Loucy (cell line): ENCODE data around the gene TMEM135.
"Not testable (repeated sequence)": the region's sequence is repeated elsewhere in the genome, so short reads cannot be mapped to it uniquely, and the experiment has no call there.

Experiments
- H2AFZ ChIP-seq: fragments of 200-600 bp; sonication (generic); 2 replicates; pipeline ENCODE4 v1.6.0; 2016; ENCODE audit warnings: antibody characterized with exemption, mild to moderate bottlenecking, low read length, moderate library complexity
- H3F3A ChIP-seq: fragments of 200-600 bp; 2 replicates; pipeline ENCODE4 v1.6.0; 2016; ENCODE audit warnings: antibody characterized with exemption, low read depth, mild to moderate bottlenecking
- H3K27me3 ChIP-seq: fragments of 200-600 bp; sonication (generic); 2 replicates; pipeline ENCODE4 v1.6.1; 2014; ENCODE audit warnings: low read length, mild to moderate bottlenecking; ENCODE audit not compliant: insufficient read depth, poor library complexity, severe bottlenecking
- H3K36me3 ChIP-seq: fragments of 200-600 bp; sonication (generic); 2 replicates; pipeline ENCODE4 v1.6.1; 2016; ENCODE audit warnings: low read length; ENCODE audit not compliant: insufficient read depth
- H3K4me1 ChIP-seq: fragments of 200-600 bp; sonication (generic); 2 replicates; pipeline ENCODE4 v1.5.1; 2014; ENCODE audit warnings: low read length, mild to moderate bottlenecking; ENCODE audit not compliant: insufficient read depth, poor library complexity, severe bottlenecking
- H3K4me2 ChIP-seq: fragments of 200-600 bp; sonication (generic); 2 replicates; pipeline ENCODE4 v1.6.0; 2014; ENCODE audit warnings: antibody characterized with exemption, low read length, low read depth, mild to moderate bottlenecking; ENCODE audit not compliant: poor library complexity, severe bottlenecking
- H3K4me3 ChIP-seq: fragments of 200-600 bp; sonication (generic); 2 replicates; pipeline ENCODE4 v1.5.1; 2014; ENCODE audit warnings: low read length, mild to moderate bottlenecking, mixed read lengths; ENCODE audit not compliant: poor library complexity, severe bottlenecking
- H3K79me2 ChIP-seq: fragments of 200-600 bp; sonication (generic); 2 replicates; pipeline ENCODE4 v1.6.1; 2014; ENCODE audit warnings: low read length; ENCODE audit not compliant: insufficient read depth
- H3K9ac ChIP-seq: fragments of 200-600 bp; sonication (generic); 2 replicates; pipeline ENCODE4 v1.6.0; 2014; ENCODE audit warnings: mild to moderate bottlenecking, low read depth, low read length, moderate library complexity; ENCODE audit not compliant: poor library complexity, severe bottlenecking
- H3K9me2 ChIP-seq: fragments of 200-600 bp; sonication (generic); replicated peaks from 2 replicates; pipeline ENCODE4 v1.6.1; 2016; ENCODE audit warnings: low read depth, low read length, mixed read lengths
- H3K9me3 ChIP-seq: fragments of 200-600 bp; sonication (generic); 2 replicates; pipeline ENCODE4 v1.6.1; 2014; ENCODE audit warnings: mild to moderate bottlenecking, antibody characterized with exemption, low read length, low read depth; ENCODE audit not compliant: insufficient read depth
- H4K20me1 ChIP-seq: fragments of 200-600 bp; sonication (generic); 2 replicates; pipeline ENCODE4 v1.6.0; 2014; ENCODE audit warnings: antibody characterized with exemption, low read length, mild to moderate bottlenecking; ENCODE audit not compliant: insufficient read depth, poor library complexity, severe bottlenecking
- EZH2phosphoT487 ChIP-seq: fragments of 200-600 bp; IDR thresholded peaks from 2 replicates; pipeline ENCODE4 v1.6.1; 2018; ENCODE audit warnings: antibody characterized with exemption, mild to moderate bottlenecking, moderate library complexity, borderline replicate concordance
- TF ChIP-seq, protein P1 (sequence below): fragments of 200-600 bp; sonication (generic); conservative IDR thresholded peaks from 2 replicates; pipeline ENCODE4 v1.5.1; 2014; ENCODE audit warnings: mild to moderate bottlenecking, antibody characterized with exemption, low read length

TMEM135 gene

DNA sequence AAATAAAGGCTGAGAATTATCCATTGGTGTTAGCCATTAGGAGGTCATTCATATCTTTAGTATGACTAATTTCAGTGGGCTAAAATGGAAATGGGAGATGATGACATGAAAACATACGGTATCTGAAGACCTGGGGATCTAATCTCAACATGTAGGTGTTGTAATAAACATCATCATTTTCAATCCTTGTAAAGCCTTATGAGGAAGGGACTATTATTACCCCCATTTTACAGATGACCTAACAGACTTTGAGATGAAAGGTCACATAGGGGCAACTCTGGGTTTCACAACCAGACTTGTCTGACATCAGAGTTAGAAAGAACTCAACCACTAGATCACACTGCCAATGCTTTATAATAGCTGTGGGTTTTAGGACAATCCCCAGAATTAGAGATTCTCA lies 34.8 kb upstream of the TMEM135 start:
- Histone ChIP-seq H3K9ac (no peak overlapping the region), H3K4me1 (no peaks in the 10 kb centered on the region), H3K79me2 (no peaks in the 10 kb centered on the region), H3F3A (no peaks in the 10 kb centered on the region), H4K20me1 (no peaks in the 10 kb centered on the region), H2AFZ (no peak overlapping the region), H3K4me3 (no peak overlapping the region), H3K4me2 (no peak overlapping the region), H3K36me3 (no peaks in the 10 kb centered on the region), H3K9me2 (no peaks in the 10 kb centered on the region), H3K27me3 (no peaks in the 10 kb centered on the region), H3K9me3 (no peaks in the 10 kb centered on the region)
- TF ChIP-seq, protein P1, sequence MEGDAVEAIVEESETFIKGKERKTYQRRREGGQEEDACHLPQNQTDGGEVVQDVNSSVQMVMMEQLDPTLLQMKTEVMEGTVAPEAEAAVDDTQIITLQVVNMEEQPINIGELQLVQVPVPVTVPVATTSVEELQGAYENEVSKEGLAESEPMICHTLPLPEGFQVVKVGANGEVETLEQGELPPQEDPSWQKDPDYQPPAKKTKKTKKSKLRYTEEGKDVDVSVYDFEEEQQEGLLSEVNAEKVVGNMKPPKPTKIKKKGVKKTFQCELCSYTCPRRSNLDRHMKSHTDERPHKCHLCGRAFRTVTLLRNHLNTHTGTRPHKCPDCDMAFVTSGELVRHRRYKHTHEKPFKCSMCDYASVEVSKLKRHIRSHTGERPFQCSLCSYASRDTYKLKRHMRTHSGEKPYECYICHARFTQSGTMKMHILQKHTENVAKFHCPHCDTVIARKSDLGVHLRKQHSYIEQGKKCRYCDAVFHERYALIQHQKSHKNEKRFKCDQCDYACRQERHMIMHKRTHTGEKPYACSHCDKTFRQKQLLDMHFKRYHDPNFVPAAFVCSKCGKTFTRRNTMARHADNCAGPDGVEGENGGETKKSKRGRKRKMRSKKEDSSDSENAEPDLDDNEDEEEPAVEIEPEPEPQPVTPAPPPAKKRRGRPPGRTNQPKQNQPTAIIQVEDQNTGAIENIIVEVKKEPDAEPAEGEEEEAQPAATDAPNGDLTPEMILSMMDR = no peak
- TF ChIP-seq EZH2phosphoT487 = no peak

DNA sequence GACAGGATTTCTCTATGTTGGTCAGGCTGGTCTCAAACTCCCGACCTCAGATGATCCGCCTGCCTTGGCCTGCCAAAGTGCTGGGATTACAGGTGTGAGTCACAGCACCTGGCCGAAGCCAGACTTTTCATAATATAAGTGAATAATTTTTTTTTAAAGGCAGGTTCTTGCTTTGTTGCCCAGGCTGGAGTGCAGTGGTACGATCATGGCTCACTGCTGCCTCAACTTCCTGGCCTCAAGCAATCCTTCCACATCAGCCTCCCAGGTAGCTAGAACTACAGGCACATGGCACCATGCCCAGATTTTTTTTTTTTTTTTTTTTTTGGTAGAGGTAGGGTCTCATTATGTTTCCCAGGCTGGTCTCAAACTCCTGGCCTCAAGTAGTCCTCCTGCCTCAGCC lies 33.5 kb upstream of the TMEM135 start:
- H3F3A ChIP-seq, H3K79me2 ChIP-seq, H3K9me3 ChIP-seq, H3K4me2 ChIP-seq, H4K20me1 ChIP-seq, H3K9me2 ChIP-seq, H3K4me1 ChIP-seq, H3K4me3 ChIP-seq, H3K9ac ChIP-seq, H3K36me3 ChIP-seq, H3K27me3 ChIP-seq, H2AFZ ChIP-seq: not testable (repeated sequence)

DNA sequence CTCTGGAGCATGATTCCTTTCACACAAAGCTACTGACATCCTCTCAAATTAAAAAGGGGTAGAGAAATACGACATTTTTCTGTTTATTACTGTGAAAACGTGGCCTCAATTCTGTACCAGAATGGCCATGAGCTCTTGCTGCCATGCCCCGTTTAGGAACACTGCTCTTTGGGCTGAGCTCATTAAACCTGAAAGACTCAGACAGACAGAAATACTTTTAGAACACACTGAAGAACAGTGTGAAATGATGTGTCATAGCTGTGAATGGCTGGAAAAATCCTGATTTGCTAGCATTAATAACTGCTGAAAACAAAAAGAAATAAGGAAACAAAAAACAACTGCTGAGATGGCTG lies 32.2 kb upstream of the TMEM135 start:
- H3F3A ChIP-seq = no peaks in the 10 kb centered on the region
- no peaks in the 10 kb centered on the region for H3K4me1 ChIP-seq
- no peak overlapping the region for H3K9ac ChIP-seq
- no peak for TF ChIP-seq EZH2phosphoT487
- TF ChIP-seq, protein P1 = no peak
- no peaks in the 10 kb centered on the region for H4K20me1 ChIP-seq
- no peak overlapping the region for H3K4me3 ChIP-seq
- no peaks in the 10 kb centered on the region for H3K27me3 ChIP-seq
- H2AFZ ChIP-seq = peak overlapping the region; percentile 27; the same call in 1 of the 2 replicates
- no peaks in the 10 kb centered on the region for H3K9me2 ChIP-seq
- no peaks in the 10 kb centered on the region for H3K36me3 ChIP-seq
- no peak overlapping the region for H3K4me2 ChIP-seq
- no peaks in the 10 kb centered on the region for H3K9me3 ChIP-seq
- no peaks in the 10 kb centered on the region for H3K79me2 ChIP-seq

DNA sequence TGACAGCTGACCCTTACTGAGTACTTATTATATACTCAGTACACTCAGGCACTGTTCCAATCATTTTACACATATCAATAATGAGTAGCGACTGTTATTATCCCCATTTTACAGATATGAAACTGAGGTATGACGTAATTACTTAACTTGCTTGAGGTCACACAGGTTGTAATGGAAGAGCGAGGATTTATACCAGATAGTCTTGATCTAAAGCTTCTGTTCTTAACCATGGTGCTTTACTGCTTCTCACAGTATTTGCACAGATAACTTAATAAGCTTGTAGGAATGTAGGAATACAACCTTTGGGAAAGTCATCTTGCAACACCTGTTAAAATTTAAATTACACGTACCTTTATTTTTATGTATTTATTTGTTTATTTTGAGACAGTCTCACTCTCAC lies 31.7 kb upstream of the TMEM135 start:
- H3K79me2 ChIP-seq = no peaks in the 10 kb centered on the region
- no peak overlapping the region for H2AFZ ChIP-seq
- H3K27me3 ChIP-seq = no peaks in the 10 kb centered on the region
- no peak overlapping the region for H3K9ac ChIP-seq
- no peaks in the 10 kb centered on the region for H3F3A ChIP-seq
- no peak overlapping the region for H3K4me3 ChIP-seq
- no peaks in the 10 kb centered on the region for H3K9me2 ChIP-seq
- no peaks in the 10 kb centered on the region for H3K9me3 ChIP-seq
- no peaks in the 10 kb centered on the region for H3K4me1 ChIP-seq
- H3K36me3 ChIP-seq = no peaks in the 10 kb centered on the region
- H3K4me2 ChIP-seq = no peak overlapping the region
- TF ChIP-seq, protein P1 = no peak
- TF ChIP-seq EZH2phosphoT487 = no peak
- no peaks in the 10 kb centered on the region for H4K20me1 ChIP-seq
